AG09309 (cell line): ENCODE measurements around the gene ZNF485.

Experiments
- DNase-seq: peaks from one replicate; pipeline ENCODE4 v3.0.0-alpha.2; 2010; ENCODE audit warnings: low read depth
- H3K4me3 ChIP-seq: 2 replicates; pipeline ENCODE4 v1.5.1; 2011; ENCODE audit warnings: mild to moderate bottlenecking, low read depth, low read length, moderate library complexity; ENCODE audit not compliant: control insufficient read depth
- CTCF ChIP-seq: IDR thresholded peaks from 2 replicates; pipeline ENCODE4 v1.5.1; 2011; ENCODE audit warnings: mild to moderate bottlenecking, low read depth, low read length, inconsistent platforms; ENCODE audit not compliant: insufficient read depth, control insufficient read depth; ENCODE audit errors: missing control alignments

The ZNF485 gene

GRCh38 chr10:43606323-43607198 lies at the start of gene ZNF485:
ZNF485 (plus strand) TSS chr10:43606438; CDS start chr10:43607051, 613 bp downstream.
- DNase-seq, result no peak
- peak within 1 kb of the TSS; percentile 86 for H3K4me3 ChIP-seq
- TF ChIP-seq CTCF, result peak; percentile 0

DNA sequence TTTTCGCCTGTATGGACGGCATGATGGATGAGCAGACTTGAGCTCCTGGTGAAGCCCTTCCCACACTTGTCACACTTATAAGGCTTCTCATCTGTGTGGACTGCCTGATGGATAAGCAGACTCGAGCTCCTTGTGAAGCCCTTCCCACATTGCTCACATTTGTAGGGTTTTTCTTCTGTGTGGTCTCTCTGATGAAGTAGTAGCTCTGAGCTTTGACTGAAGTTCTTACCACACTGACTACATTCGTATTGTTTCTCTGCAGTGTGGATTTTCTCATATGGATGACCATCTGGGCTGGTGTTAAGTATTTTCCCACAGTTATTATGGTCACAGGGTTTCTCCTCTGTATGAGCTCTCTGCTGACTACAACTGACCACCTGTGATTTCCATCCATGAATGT lies 49.0 kb upstream of the ZNF485 start:
- H3K4me3 ChIP-seq, result no peak overlapping the region
- no peak for TF ChIP-seq CTCF
- no peak for DNase-seq

DNA sequence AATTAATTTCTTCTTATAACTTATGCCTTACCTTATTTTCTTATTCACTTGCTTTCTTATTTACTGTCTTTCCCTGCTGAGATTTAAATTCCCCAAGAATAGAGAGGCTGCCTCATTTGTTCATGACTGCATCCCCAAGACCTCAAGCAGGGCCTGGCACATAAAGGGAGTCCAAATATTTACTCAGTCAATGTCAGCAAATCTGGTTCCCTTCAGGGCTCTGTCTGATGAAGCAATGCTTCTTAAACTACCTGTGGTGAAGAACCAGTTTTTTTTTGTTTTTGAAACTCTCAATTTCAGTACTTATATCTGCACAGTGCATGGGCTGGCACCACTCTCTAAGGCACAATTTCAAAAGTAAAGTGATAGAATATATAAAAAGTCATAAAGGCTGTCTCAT lies 36.6 kb upstream of the ZNF485 start:
- no peak overlapping the region for H3K4me3 ChIP-seq
- no peak for DNase-seq
- TF ChIP-seq CTCF, result no peak

- no peak for TF ChIP-seq CTCF
- no peak for DNase-seq
- no peak overlapping the region for H3K4me3 ChIP-seq
Measured at GRCh38 chr10:43570971-43571370, 35.3 kb upstream of the ZNF485 start.

DNA sequence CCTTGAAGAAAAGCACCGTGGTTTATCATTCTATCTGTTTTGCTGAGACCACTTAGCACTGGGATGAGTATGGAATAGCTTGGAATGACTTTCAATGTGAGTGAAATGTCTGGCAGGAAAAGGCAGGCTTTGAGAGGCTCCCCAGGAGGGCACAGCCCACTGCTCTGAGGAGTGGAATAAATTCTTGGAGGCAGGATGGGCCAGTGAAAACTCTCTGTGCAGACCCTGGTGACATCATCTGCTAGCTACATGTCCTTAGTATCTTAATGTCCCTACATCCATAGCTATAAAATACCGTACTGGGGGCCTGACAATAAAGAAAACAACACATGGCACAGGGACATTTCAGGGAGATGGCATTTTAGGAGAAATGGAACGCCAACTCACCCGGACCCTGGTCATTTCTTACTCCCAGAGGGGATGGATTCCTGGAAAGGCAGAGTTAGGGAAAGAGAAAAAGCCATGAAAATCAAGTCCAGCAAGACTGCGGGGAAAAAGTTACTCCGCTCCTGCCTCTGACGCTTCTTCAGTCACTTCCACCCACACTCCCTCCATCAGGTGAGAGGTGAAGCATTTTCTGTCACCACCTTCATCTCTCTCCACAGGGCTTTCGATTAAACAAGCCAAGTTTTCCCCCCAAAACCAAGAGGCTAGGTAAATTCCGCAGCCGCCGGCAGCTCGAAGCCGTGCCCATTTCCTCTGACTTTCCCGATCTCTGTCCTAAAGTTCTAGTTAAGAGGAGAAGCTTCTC lies 32.8 kb upstream of the ZNF485 start:
- peak overlapping the region; percentile 69 for H3K4me3 ChIP-seq
- TF ChIP-seq CTCF, result no peak
- no peak for DNase-seq

DNA sequence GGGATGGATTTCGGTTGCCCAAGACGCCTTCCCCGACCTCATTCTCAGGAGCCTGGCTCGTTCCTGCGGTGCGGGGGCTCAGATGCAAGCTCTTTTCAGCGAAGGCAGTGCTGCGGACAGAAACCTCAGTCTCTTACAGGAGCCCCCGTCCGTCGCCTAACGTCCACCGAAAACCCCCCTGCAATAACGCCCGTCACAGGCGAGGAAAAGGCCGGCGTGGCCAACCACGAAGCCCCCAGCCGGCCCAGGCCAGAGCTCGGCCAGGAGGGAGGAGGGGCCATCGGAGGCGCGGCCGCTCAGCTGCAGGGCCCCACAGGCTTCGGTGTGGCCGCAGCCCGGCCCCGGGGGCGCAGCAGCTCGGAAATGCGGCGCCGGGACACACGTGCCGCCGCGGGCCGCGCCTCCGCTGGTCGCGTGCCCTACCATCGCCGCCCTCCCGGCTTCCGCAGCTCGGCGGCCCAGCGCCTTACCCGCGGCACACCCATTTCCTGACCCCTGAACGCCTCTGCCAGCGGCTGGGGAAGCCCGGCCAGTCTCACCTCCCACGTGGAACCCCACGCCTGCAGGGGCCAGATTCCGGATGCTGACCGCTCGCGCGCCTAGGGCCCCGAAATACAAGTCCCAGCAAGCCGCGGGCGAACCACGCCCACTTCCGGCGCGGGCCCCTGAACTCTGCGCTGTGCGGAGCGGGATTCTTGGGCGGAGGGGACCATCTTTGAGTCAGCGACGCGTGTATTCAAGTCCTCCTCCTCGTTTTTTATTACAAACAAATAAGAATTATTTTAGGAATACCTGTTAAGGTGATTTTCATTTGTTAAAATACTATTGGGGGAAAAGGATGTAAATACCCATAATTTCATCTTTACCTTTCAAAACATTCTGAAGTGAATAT lies 32.0 kb upstream of the ZNF485 start, which contains the start of gene ZNF239:
Gene ZNF239 (minus strand): TSS at position 616 of the 892 bp plus-strand sequence. CDS start 16,537 bp downstream, outside the sequence.
- peak within 1 kb of the TSS; percentile 69 for H3K4me3 ChIP-seq
- peak; percentile 43 for DNase-seq
- TF ChIP-seq CTCF, result no peak
